Stimulated activated CD8-positive, alpha-beta memory T cell treated with anti-CD3 and anti-CD28 coated beads, Interleukin-7, amount 100 ng/mL, for 48 hours (primary cell): ENCODE results near the gene FMNL2.

Experiments
- DNase-seq, 2 donors: peaks; one replicate each; pipeline ENCODE4 v3.0.0-alpha.2; 2020; ENCODE audit warnings: low read depth in 1 of 2; ENCODE audit errors: extremely low read depth in 1 of 2

Gene FMNL2

GRCh38 chr2:152443771-152444170 lies 108.8 kb downstream of the FMNL2 start:
- no peak for DNase-seq

- DNase-seq = no peak
Observed at GRCh38 chr2:152444448-152444847, 109.5 kb downstream of the FMNL2 start.

DNA sequence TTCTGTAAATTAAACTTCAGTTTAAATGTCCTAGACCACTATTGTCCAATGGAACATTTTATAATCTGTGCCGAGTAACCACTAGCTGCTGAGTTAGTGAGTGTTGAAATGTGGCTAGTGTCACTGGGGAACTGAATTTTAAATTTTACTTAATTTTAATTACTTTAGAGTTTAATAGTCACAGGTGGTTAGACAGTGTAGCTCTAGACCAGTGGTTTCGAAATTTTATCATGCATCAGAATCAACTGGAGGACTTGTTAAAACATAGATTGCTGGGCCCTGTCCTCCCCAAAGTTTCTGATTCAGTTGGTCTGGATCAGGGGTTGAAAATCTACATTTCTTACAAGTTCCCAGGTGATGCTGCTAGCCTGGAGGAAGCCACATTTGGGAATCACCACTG lies 110.4 kb downstream of the FMNL2 start:
- no peak for DNase-seq

DNA sequence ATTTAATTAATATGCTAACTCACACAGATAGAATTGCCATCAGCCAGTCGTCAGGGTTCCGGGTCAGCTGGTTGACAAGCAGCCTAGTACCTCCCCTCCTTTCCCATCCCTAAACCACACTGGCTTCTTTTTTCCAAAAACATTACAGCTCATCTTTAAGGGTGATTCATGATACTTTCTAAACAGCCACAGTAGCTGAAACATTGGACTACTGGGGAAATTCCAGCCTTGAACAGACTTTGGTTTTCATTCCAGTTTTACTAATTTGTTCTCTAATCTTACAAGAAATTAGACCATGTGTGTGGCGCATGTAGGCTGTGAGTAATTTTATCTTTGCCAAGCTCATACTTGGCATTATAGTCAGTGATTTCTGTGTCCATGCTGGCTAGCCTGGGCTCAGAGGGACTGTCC lies 110.8 kb downstream of the FMNL2 start:
- no peak for DNase-seq

DNA sequence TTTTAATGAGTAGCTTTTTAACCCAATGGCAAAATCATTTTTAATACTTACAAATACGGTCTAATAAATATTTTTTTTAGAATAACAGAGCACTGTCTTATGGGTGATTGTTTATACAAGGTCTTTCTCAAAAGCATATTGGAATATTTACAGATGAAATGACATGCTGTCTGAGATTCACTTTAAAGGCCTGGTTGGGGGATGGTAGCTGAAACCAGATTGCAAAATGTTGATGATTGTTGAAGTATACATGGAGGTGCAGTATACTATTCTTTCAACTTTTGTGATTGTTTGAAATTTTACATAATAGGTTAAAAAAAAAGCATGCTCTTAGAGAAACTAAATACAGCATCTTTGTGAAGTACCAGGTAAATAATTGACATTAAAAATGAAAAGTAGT lies 111.2 kb downstream of the FMNL2 start:
- no peak for DNase-seq

GRCh38 chr2:152447897-152448296 lies 112.9 kb downstream of the FMNL2 start:
- no peak for DNase-seq

DNA sequence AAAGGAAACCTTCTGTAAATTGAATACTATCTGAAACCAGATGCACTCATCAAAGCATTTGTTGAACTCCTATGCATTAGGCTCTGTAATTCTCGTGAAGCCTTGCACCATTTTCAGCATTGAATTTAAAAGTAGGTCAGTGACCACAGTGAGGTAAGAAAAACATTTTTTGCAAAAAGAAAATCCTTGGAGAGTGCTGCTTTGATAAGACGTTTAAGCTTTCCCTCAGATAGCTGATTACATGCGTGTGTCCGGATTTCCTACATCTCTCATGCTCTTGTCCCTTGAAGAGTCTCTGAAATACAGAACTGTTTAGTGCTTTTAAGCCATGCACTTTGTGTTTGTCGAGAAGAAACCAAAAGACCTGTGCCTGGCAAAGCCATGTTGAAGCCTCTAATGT lies 113.6 kb downstream of the FMNL2 start:
- DNase-seq = no peak

DNA sequence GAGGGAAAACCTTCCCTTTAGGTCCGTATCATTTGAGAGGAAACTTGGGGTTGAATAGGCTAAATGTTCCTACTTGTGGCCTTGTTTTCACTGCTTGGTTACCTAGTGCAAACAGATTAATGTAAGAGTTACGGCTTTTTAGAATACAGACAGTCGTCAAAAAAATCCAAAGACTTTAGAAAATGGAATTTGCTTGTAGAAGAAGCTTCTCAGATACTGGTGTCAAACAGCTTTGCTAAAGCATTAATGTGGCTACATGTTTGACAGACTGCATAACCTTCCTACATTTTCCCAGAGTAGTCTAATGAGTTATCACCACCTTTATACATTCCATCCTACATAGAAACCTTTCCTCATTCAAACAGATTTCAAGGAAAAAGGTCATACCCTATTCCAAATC lies 114.6 kb downstream of the FMNL2 start:
- no peak for DNase-seq

GRCh38 chr2:152450176-152450575 lies 115.2 kb downstream of the FMNL2 start:
- no peak for DNase-seq

DNA sequence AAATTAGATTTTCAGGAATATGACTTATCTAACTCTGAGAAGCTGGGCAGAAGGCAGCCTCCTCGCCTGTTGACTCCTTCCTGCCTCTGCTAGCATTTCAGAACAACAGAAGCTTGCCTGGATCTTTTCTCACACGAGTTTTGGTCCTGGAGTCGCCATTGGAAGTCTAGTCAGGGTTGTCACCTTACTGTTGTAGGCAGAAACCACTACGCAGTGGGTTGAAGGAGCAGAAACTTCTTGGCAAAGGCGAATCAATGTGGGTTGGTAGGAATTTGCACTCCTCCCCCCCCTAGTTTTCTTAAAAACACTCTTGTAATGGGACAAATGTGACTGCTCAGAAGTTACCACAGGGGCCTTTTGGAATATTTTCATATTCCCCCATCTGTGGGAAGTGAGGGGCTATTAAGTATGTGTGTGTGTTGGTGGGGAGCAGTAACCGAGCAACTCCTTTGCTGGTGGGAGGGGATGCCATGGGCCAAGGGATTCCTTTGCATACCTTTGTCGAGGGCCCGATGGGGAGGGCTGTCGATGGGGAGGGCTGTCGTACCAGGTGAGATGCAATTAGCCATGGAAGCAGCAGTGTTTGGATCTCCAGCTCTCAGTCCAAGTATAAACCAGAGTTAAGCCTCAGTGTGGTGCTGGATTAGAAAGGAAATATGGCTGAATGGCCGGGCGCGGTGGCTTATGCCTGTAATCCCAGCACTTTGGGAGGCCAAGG lies 117.4 kb downstream of the FMNL2 start:
- no peak for DNase-seq

DNA sequence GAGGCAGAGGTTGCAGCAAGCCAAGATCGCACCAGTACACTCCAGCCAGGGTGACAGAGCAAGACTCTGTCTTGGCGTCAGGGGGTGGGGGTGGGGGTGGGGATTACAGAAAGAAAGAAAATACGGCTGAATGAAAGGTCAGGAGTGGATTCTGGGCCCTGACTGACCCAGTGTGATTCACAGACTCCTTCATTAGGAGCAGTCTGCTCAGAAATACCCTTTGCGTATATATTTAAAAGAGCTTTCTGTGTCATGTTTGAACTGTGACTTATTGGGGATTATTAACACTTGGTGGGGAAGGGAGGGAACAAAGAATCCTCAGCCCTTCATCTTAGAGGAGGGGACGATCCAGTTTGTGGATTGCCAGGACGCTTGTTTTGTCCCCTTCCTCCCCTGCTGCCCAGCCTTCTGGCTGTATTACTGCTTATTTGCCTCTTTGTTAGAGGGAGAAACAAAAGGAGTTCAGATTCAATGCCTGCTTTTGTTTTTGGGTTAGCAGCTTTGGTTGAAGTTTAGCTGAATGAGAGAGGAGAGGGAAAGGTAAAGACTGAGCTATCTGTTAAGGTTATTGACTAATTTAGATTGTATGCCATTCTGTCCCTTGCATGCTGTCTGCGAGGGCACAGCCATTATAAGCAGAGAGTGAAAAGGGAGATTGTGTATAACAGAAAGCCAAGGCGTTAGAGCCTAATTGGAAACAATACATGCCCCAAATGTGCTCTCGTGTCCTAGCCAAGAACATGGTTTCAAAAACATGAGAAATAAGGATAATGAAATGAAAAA lies 118.3 kb downstream of the FMNL2 start:
- DNase-seq = no peak

DNA sequence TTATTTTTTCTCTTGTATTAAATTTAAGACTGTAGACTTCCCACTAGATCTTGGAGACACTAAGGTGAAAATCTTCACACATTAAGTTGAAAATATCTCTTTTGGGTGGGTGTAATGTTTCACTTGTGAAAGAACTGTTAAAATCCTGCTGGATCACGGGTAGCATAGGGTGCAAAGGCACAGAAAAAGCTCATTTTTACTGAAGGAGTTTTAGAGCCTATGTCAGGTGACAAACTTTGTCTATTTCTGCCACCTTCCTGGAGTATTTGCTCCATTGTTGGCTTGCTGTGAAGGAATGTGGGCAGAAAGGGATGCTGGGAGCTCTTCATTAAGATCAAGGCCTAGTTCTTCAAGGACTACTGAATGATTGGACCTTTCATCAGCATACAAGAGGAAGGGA lies 119.4 kb downstream of the FMNL2 start:
- DNase-seq = no peak

DNA sequence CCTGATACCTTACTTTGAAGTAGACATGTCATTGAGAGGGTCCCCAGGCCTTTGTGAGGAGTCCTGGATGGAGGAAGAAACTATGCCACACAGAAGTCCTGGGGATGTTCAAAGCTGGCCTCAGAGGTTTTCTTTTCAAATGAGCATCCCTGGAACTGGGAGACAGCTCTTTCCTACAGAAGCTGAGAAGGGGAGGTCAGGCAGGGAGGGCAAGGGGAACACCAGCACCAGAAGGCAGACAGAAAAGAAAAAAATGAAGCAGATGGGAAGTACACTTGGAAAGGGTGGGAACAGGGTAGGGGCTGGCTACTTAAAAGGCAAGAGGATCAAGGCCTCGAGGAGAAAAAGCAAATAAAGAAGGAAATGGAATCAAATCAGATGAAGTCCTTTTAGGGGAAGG lies 120.0 kb downstream of the FMNL2 start:
- DNase-seq = no peak

DNA sequence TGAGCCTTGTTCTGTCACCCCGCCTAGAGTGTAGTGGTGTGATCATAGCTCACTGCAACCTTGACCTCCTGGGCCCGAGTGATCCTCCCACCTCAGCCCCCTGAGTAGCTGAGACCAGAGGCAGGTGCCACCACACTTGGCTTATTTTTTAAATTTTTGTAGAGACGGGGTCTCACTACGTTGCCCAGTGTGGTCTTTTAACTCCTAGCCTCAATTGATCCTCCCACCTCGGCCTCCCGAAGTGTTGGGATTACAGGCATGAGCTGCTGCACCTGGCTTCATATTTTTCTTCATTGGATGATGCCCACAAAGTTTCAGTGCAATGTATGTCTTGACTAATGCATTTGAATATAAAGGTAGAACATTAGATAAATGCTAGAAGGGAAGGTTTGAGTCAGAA lies 120.8 kb downstream of the FMNL2 start:
- DNase-seq = no peak

DNA sequence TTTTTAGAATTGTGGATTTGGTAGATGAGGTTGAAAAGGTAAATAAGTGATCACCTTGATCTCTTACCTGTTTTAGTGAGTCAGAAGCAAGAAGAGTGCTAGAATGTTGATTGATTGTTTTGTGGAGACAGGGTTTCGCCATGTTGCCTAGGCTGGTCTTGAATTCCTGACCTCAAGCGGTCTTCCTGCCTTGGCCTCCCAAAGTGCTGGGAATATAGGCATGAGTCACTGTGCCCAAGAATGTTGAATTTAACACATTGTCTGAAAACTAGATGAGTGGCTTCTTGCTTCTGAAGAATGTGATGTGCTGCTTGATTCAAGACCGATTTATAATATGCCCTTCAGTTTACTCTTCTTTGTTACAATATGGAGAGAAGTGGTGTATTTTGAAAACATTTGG lies 121.3 kb downstream of the FMNL2 start:
- no peak for DNase-seq

DNA sequence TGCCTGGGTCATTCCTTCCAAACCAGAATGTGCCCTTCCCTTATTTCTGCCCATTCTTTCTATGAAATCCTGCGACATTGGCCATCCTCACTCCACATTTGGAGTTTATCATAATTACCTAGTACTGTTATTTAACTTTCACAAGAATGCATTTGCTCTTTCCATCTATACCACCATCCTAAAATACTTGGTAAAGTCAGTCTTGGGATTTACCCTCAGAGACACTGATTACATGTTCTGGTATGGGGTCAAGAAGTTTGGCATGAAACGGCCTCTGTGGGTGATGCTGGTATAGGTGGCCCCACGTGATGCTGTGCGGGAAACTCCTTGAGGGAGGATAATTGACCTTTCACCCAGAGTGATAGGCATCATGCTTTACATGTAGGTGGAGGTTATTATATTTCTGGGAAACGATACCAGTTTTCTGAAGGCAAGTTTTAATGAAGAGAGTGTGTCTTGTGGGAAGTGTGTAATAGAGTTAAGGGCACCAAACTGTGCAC lies 123.5 kb downstream of the FMNL2 start:
- DNase-seq = no peak

- DNase-seq = no peak
Observed at GRCh38 chr2:152459091-152459490, 124.1 kb downstream of the FMNL2 start.

DNA sequence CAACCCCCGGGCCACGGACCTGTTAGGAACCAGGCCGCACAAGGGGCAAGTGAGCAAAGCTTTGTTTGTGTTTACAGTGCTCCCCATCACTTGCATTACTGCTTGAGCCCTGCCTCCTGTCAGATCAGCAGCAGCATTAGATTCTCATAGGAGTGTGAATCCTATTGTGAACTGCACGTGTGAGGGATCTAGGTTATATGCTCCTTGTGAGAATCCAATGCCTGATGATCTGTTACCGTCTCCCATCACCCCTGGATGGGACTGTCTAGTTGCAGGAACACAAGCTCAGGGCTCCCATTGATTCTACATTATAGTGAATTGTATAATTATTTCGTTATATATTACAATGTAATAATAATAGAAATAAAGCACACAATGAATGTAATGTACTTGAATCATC lies 125.6 kb downstream of the FMNL2 start:
- no peak for DNase-seq

DNA sequence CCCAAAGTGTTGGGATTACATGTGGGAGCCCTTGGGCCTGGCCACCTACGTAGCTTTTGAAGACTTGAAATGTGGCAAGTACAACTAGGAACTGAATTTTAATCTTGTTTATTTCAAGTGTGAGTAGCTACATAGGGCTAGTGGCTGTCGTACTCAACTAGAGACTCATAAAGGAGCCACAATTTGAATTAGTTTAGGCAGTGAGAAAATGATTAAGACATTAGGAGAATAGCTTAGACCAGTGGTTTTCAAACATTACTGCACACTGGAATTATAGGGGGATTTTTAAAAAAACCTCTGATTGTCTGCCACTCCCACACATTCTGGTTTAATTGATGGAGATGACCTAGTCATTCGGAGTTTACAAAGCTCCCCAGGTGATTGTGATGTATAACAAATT lies 127.1 kb downstream of the FMNL2 start:
- DNase-seq = no peak

GRCh38 chr2:152462779-152463178 lies 127.8 kb downstream of the FMNL2 start:
- no peak for DNase-seq

GRCh38 chr2:152464851-152465470 lies 130.0 kb downstream of the FMNL2 start:
- DNase-seq = no peak

- DNase-seq = no peak
Observed at GRCh38 chr2:152465541-152465940, 130.6 kb downstream of the FMNL2 start.
